Panc1 (cell line): Measurements from ENCODE around the gene PCNT. TPM values are rescaled to one million over a fixed set of nuclear protein-coding genes. Genes with fewer than 3 reads are reported as not detected.

Experiments used
- ATAC-seq: fragments of 200-7000 bp; cut with Tn5 transposase; 2 replicates; pipeline ENCODE4 v1.9.1; 2020; ENCODE audit warnings: mild to moderate bottlenecking, moderate library complexity
- BruUV-seq: library from RNA; stranded (reverse); fragments of 400-500 nt; replicated peaks from 2 replicates; lab custom pipeline; 2021; lab: Mats Ljungman, UMichigan
- CTCF ChIA-PET: fragments of 300-600 bp; sonication (Branson Sonifier 250); formaldehyde crosslinking; loops from one replicate; lab custom pipeline; 2022; ENCODE audit warnings: antibody characterized with exemption; lab: Charles Lee
- POLR2A ChIA-PET: fragments of 300-600 bp; sonication (Branson Sonifier 250); formaldehyde crosslinking; loops from one replicate; lab custom pipeline; 2022; ENCODE audit warnings: antibody characterized with exemption; lab: Charles Lee
- DNase-seq: peaks from one replicate; pipeline ENCODE4 v3.0.0-alpha.2; 2010; ENCODE audit warnings: low read depth, low spot score
- H3K27ac ChIP-seq: 2 replicates; pipeline ENCODE4 v1.5.1; 2011; ENCODE audit warnings: mild to moderate bottlenecking, low read length, inconsistent platforms
- H3K27me3 ChIP-seq: fragments of 200-500 bp; sonication (Bioruptor generic); 2 replicates; pipeline ENCODE4 v1.6.0; 2014; ENCODE audit warnings: low read length, inconsistent platforms; ENCODE audit not compliant: control insufficient read depth, insufficient read depth
- H3K36me3 ChIP-seq: fragments of 200-500 bp; sonication (Bioruptor generic); 2 replicates; pipeline ENCODE4 v1.5.1; 2014; ENCODE audit warnings: inconsistent platforms, mild to moderate bottlenecking, low read length, moderate library complexity; ENCODE audit not compliant: control insufficient read depth, insufficient read depth
- H3K4me1 ChIP-seq: 2 replicates; pipeline ENCODE4 v1.5.1; 2011; ENCODE audit warnings: inconsistent platforms, mild to moderate bottlenecking, low read length, moderate library complexity; ENCODE audit not compliant: control insufficient read depth, insufficient read depth
- H3K4me3 ChIP-seq, 2 experiments: 2 replicates each; pipeline ENCODE4 v1.5.1; 2011 to 2012; ENCODE audit warnings: low read depth in 2 of 2, low read length in 2 of 2, mild to moderate bottlenecking in 2 of 2, inconsistent platforms in 1 of 2, moderate library complexity in 1 of 2
- H3K9me3 ChIP-seq: fragments of 200-500 bp; sonication (Bioruptor generic); 2 replicates; pipeline ENCODE4 v1.5.1; 2014; ENCODE audit warnings: low read depth, mild to moderate bottlenecking, inconsistent platforms, low read length, moderate library complexity; ENCODE audit not compliant: control insufficient read depth, insufficient read depth
- POLR2AphosphoS5 ChIP-seq: IDR thresholded peaks from 2 replicates; pipeline ENCODE4 v1.6.1; 2012; ENCODE audit warnings: mild to moderate bottlenecking, low read depth, low read length, moderate library complexity
- SIN3A ChIP-seq: IDR thresholded peaks from 2 replicates; pipeline ENCODE4 v1.6.1; 2012; ENCODE audit warnings: low read depth, mild to moderate bottlenecking, low read length, moderate library complexity, borderline replicate concordance; ENCODE audit not compliant: insufficient read depth
- TCF7L2 ChIP-seq: IDR thresholded peaks from 2 replicates; pipeline ENCODE4 v1.6.1; 2011; ENCODE audit warnings: mild to moderate bottlenecking, low read depth, low read length, inconsistent platforms
- in situ Hi-C: cut with HindIII; loops from 2 replicates; pipeline ENCODE4 v1.10.0; 2016; ENCODE audit warnings: low sequenced_read_pairs, low pct_unique_long_range_greater_than_20kb
- intact Hi-C: fragments of 100-400 bp; cut with micrococcal nuclease; formaldehyde crosslinking; loops from one replicate; pipeline ENCODE4 v1.10.0; 2022; ENCODE audit not compliant: unreplicated experiment
- total RNA-seq: library from RNA; stranded (reverse); gene quantifications from one replicate; pipeline ENCODE4 v1.2.1, GENCODE V29; 2021; ENCODE audit not compliant: unreplicated experiment
- TF ChIP-seq, protein P1 (sequence below), 2 experiments: IDR thresholded peaks; 2 replicates each; pipeline ENCODE4 v1.6.1; 2011 to 2012; ENCODE audit warnings: low read depth in 2 of 2, control low read depth in 1 of 2, low read length in 1 of 2, mild to moderate bottlenecking in 1 of 2, moderate library complexity in 1 of 2; ENCODE audit not compliant: insufficient read depth in 1 of 2
- TF ChIP-seq, protein P2 (sequence below): fragments of 450-650 bp; IDR thresholded peaks from 2 replicates; pipeline ENCODE4 v1.5.1; 2017; ENCODE audit warnings: mild to moderate bottlenecking

PCNT gene
- total RNA-seq, 1 experiment from 2014 or later, result 44.3 TPM

DNA sequence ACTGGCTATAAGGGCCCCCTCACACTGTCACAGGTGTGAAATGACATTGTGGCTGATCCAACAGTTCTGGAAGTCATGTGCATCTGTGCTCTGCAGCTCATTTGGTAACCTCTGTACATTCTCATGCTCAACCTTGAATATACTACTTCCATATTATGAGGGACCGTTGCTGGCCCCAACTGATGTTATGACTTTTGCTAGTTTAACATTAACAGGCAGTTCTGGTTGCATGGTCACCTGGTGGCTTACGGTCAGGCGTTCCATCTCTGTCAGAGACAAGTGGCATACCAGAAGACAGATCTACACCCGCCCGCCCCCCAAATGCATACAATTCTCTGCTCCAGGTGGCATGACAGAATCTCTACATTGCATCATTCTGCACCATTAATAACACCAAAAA is 128.8 kb downstream of the PCNT start:
- H3K9me3 ChIP-seq, result 0 out of 2 replicates have a peak, but pooled peaks cover 2% of the 10 kb centered on the region
- ATAC-seq, result no peak
- POLR2A ChIA-PET, result no interaction called here
- no peaks in the 10 kb centered on the region for H3K27me3 ChIP-seq
- no peak overlapping the region for H3K4me3 ChIP-seq
- intact Hi-C loops, result no loop called here
- in situ Hi-C loops, result no loop called here
- H3K36me3 ChIP-seq, result peaks cover 2% of the 10 kb centered on the region; the same call in 1 of the 2 replicates
- H3K27ac ChIP-seq, result no peak overlapping the region
- BruUV-seq, result no TSS peak
- H3K4me1 ChIP-seq, result no peaks in the 10 kb centered on the region
- DNase-seq, result no peak
- TF ChIP-seq SIN3A, result no peak
- TF ChIP-seq, protein P1, sequence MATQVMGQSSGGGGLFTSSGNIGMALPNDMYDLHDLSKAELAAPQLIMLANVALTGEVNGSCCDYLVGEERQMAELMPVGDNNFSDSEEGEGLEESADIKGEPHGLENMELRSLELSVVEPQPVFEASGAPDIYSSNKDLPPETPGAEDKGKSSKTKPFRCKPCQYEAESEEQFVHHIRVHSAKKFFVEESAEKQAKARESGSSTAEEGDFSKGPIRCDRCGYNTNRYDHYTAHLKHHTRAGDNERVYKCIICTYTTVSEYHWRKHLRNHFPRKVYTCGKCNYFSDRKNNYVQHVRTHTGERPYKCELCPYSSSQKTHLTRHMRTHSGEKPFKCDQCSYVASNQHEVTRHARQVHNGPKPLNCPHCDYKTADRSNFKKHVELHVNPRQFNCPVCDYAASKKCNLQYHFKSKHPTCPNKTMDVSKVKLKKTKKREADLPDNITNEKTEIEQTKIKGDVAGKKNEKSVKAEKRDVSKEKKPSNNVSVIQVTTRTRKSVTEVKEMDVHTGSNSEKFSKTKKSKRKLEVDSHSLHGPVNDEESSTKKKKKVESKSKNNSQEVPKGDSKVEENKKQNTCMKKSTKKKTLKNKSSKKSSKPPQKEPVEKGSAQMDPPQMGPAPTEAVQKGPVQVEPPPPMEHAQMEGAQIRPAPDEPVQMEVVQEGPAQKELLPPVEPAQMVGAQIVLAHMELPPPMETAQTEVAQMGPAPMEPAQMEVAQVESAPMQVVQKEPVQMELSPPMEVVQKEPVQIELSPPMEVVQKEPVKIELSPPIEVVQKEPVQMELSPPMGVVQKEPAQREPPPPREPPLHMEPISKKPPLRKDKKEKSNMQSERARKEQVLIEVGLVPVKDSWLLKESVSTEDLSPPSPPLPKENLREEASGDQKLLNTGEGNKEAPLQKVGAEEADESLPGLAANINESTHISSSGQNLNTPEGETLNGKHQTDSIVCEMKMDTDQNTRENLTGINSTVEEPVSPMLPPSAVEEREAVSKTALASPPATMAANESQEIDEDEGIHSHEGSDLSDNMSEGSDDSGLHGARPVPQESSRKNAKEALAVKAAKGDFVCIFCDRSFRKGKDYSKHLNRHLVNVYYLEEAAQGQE (IDR thresholded peaks at IDR 0.05; ENCODE audit: insufficient read depth in 1 of 2, low read depth in 2 of 2, low read length in 1 of 2), result no peak
- no peak for TF ChIP-seq POLR2AphosphoS5
- CTCF ChIA-PET, result no interaction called here

DNA sequence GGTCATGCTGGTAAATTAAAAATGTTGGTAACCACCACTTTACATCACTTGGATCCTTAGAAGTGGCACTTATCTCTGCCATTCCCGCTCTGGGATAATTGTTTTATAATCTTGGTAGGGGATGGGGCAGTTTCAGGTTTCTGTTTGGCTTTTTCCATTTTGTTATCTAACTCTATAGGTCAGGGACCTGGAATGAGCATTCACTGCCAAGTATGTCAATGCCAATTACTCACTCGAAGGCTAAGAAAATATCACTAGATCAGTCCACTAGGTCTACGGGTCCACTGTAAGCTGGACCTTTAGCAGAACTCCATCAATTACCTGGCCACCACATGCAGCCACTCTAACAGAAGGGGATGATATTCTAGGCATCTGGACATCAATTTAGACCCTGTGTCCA is 130.2 kb downstream of the PCNT start:
- no peak for DNase-seq
- Histone ChIP-seq H3K9me3 (0 out of 2 replicates have a peak, but pooled peaks cover 2% of the 10 kb centered on the region), H3K36me3 (peaks cover 6% of the 10 kb centered on the region; the same call in 1 of the 2 replicates), H3K4me1 (no peaks in the 10 kb centered on the region), H3K27ac (no peak overlapping the region), H3K4me3 (no peak overlapping the region), H3K27me3 (no peaks in the 10 kb centered on the region)
- ChIA-PET POLR2A (interaction anchor here (0.6 kb wide), 1 partner anchor 56 kb away, joined by 5 read pairs; no protein-coding TSS in a partner anchor), CTCF (no interaction called here)
- no peak for TF ChIP-seq SIN3A
- in situ Hi-C loops (no loop called here), intact Hi-C loops (no loop called here)
- BruUV-seq, result no TSS peak
- ATAC-seq, result no peak

DNA sequence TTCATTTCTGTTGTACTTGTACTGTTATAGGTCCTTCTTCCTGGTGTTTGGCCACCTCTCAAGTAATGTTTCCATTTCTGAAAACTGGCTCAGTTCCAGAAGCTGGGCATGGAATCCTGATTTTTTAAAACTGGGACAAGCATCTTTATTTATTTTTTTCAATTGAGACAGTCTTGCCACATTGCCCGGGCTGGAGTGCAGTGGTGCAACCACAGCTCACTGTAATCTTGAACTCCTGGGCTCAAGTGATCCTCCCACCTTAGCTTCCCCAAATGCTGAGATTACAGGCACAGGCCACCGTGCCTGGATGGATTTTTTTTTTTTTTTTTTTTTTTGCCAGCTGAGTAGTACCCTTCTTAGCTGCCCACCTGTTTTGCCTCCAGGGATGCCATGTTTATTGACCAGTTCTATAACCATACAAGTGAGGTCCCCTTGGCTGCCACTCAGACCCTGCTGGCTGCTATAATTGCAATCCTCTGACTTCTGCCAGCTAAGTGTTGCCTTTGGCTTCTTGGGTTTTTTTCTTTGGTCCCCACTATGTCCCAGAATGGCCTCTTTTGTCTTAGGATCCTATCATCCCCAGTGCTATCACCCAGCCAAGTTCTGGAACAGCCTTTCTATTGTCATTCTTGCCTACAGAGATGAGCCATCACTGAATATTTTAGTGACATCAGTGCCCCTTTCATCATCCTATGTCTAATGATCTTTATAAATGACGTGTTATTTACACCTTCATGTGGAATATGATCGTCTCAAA is 130.9 kb downstream of the PCNT start:
- intact Hi-C loops, result no loop called here
- Histone ChIP-seq H3K4me1 (no peaks in the 10 kb centered on the region), H3K9me3 (0 out of 2 replicates have a peak, but pooled peaks cover under 1% of the 10 kb centered on the region), H3K27ac (no peak overlapping the region), H3K36me3 (peaks cover 6% of the 10 kb centered on the region; the same call in 1 of the 2 replicates), H3K4me3 (no peak overlapping the region), H3K27me3 (no peaks in the 10 kb centered on the region)
- ATAC-seq (no peak), DNase-seq (no peak)
- CTCF ChIA-PET, result no interaction called here
- in situ Hi-C loops, result no loop called here
- TF ChIP-seq, protein P1 (IDR thresholded peaks at IDR 0.05; ENCODE audit: insufficient read depth in 1 of 2, low read depth in 2 of 2, low read length in 1 of 2), result no peak
- TF ChIP-seq TCF7L2 (no peak), SIN3A (no peak), POLR2AphosphoS5 (no peak)
- TF ChIP-seq, protein P2, sequence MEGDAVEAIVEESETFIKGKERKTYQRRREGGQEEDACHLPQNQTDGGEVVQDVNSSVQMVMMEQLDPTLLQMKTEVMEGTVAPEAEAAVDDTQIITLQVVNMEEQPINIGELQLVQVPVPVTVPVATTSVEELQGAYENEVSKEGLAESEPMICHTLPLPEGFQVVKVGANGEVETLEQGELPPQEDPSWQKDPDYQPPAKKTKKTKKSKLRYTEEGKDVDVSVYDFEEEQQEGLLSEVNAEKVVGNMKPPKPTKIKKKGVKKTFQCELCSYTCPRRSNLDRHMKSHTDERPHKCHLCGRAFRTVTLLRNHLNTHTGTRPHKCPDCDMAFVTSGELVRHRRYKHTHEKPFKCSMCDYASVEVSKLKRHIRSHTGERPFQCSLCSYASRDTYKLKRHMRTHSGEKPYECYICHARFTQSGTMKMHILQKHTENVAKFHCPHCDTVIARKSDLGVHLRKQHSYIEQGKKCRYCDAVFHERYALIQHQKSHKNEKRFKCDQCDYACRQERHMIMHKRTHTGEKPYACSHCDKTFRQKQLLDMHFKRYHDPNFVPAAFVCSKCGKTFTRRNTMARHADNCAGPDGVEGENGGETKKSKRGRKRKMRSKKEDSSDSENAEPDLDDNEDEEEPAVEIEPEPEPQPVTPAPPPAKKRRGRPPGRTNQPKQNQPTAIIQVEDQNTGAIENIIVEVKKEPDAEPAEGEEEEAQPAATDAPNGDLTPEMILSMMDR, result no peak
- POLR2A ChIA-PET, result interaction anchor here (0.6 kb wide), 2 partner anchors 57 to 207 kb away, joined by 3 to 5 read pairs; no protein-coding TSS in a partner anchor
- no TSS peak for BruUV-seq
